Measurements from ENCODE around the gene SLC35D3. TPM values are rescaled to one million over a fixed set of nuclear protein-coding genes. Genes with fewer than 3 reads are reported as not detected.
"Not testable (repeated sequence)": the region's sequence is repeated elsewhere in the genome, so short reads cannot be mapped to it uniquely, and the experiment has no call there.

Gene SLC35D3
- total and polyA plus RNA-seq, 3 donors from 2014 or later: not detected

DNA sequence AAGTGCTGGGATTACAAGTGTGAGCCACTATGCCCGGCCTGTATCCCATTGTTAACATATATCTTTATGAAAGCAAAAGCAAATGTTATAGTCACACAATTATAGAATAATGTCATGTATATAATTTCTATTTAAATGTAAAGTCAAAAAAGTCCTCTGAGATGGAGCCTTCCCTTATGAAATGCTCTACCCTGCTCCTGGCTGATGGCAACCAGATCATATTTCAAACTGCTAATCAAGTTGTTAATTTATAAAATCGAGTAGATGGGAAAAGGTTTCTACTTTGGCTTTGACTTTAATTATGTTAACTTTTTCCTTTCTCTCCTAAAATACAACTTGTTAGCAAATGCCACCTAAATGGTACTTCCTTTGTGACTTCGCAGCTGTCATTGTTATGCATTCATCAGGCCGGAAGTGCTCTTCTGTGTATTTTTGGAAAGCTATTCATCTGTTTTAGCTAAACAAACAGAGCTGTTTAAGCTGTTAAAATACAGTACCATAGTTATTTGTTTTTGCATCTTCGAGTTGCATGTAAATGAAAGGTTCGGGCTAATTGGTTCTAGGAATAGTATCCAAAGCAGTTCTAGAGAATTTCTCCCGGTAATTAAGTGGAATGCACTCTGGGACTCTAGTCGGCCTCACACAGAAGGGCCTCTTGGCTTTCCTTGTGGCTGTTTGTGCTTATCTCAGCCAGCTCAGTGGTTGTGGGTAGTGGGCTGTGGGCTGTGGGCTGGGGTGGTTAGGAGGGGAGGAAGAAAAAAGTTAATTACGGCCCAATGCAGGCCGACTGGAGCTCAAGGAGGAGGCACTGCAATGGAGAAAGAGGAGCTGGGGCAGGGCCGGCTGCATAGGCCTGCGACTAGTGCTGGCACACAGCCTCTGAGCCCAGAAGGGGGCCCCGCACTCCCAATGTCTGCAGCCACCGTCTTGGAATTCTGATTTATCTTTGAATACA is 34.8 kb downstream of the SLC35D3 start:
- no peaks in the 10 kb centered on the region for H3K27me3 ChIP-seq
- H3K27ac ChIP-seq: no peak overlapping the region
- H3K4me1 ChIP-seq: no peaks in the 10 kb centered on the region
- DNase-seq: no peak
- TF ChIP-seq, protein P1, sequence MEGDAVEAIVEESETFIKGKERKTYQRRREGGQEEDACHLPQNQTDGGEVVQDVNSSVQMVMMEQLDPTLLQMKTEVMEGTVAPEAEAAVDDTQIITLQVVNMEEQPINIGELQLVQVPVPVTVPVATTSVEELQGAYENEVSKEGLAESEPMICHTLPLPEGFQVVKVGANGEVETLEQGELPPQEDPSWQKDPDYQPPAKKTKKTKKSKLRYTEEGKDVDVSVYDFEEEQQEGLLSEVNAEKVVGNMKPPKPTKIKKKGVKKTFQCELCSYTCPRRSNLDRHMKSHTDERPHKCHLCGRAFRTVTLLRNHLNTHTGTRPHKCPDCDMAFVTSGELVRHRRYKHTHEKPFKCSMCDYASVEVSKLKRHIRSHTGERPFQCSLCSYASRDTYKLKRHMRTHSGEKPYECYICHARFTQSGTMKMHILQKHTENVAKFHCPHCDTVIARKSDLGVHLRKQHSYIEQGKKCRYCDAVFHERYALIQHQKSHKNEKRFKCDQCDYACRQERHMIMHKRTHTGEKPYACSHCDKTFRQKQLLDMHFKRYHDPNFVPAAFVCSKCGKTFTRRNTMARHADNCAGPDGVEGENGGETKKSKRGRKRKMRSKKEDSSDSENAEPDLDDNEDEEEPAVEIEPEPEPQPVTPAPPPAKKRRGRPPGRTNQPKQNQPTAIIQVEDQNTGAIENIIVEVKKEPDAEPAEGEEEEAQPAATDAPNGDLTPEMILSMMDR (IDR thresholded peaks at IDR 0.05): no peak
- no peak for TF ChIP-seq POLR2A (IDR thresholded peaks at IDR 0.05)
- no peaks in the 10 kb centered on the region for H3K9me3 ChIP-seq
- intact Hi-C loops (cut with DNase I; ENCODE audit: low total_unique reads): no loop called here
- no peaks in the 10 kb centered on the region for H3K36me3 ChIP-seq (ENCODE audit: low read depth, missing control alignments)
- no peak overlapping the region for H3K4me3 ChIP-seq
- WGBS, 2 donors: 65 to 70% methylated on average over 14 of the region's 14 CpGs

DNA sequence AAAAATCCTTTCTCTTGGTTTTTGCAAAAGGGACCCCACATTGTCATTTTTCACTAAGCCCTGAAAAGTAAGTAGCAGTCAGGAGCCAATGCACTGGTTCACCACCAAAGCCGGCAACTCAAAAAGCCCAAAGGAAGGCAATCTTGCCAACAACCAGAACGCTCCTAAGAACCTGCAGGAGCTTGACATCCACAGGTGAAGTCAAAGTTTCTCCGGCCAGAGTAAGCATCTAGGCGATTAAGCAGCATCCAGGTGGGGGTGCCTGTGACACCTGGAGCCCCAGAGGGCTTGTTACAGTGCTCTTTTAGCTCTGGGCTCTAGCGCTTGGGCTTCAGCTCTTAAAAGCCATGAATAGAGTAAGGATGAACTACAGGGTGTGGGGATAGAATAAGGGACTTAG is 36.1 kb downstream of the SLC35D3 start:
- 89 to 92% methylated on average over 5 of the region's 5 CpGs for WGBS, 2 donors
- Histone ChIP-seq H3K9me3 (no peaks in the 10 kb centered on the region), H3K36me3 (ENCODE audit: low read depth, missing control alignments) (no peaks in the 10 kb centered on the region), H3K27ac (no peak overlapping the region), H3K4me3 (no peak overlapping the region), H3K4me1 (no peaks in the 10 kb centered on the region), H3K27me3 (no peaks in the 10 kb centered on the region)
- intact Hi-C loops (cut with DNase I; ENCODE audit: low total_unique reads): no loop called here
- no peak for DNase-seq
- TF ChIP-seq POLR2A (IDR thresholded peaks at IDR 0.05): no peak
- TF ChIP-seq, protein P1 (IDR thresholded peaks at IDR 0.05): no peak

DNA sequence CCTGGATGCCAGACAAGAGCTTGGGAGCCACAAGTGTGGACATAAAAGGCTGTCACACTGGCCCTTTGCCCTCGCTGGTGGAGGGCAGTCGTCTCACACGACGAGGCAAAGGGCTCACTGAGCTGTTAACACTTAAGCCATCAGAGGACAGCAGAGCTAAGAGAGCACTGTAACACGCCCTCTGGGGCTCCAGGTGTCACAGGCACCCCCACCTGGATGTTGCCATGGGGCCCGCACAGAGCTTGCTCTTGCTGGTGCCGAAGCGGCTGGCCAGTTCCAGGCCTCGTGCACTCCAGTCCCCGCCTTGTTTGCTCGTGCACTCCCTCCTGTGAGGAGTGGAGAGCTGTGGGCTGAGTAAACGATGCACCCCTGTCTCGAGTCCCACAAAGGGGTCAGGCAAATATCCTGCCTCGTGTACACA is 37.4 kb downstream of the SLC35D3 start:
- no peaks in the 10 kb centered on the region for H3K27me3 ChIP-seq
- TF ChIP-seq POLR2A (IDR thresholded peaks at IDR 0.05): no peak
- TF ChIP-seq, protein P1 (IDR thresholded peaks at IDR 0.05): no peak
- no peaks in the 10 kb centered on the region for H3K9me3 ChIP-seq
- intact Hi-C loops (cut with DNase I; ENCODE audit: low total_unique reads): no loop called here
- H3K4me3 ChIP-seq: no peak overlapping the region
- no peak for DNase-seq
- no peaks in the 10 kb centered on the region for H3K36me3 ChIP-seq (ENCODE audit: low read depth, missing control alignments)
- H3K27ac ChIP-seq: no peak overlapping the region
- H3K4me1 ChIP-seq: no peaks in the 10 kb centered on the region
- 65 to 77% methylated on average over 13 to 14 of the region's 14 CpGs for WGBS, 2 donors

DNA sequence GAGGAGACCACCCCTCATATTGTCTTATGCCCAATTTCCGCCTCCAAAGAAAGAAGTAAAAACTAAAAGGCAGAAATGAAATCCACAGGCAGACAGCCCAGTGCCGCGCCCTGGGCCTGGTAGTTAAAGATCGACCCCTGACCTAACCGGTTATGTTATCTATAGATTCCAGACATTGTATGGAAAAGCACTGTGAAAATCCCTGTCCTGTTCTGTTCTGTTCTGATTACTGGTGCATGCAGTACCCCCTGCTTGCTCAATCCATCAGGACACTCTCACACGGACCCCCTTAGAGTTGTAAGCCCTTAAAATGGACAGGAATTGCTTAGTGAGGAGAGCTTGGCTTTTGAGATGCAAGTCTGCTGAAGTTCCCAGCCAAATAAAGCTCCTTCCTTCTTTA is 37.8 kb downstream of the SLC35D3 start:
- H3K27ac ChIP-seq; H3K9me3 ChIP-seq; DNase-seq; H3K4me1 ChIP-seq; intact Hi-C loops (cut with DNase I; ENCODE audit: low total_unique reads); H3K27me3 ChIP-seq; H3K36me3 ChIP-seq (ENCODE audit: low read depth, missing control alignments); H3K4me3 ChIP-seq: not testable (repeated sequence)
- 91 to 92% methylated on average over 6 of the region's 6 CpGs for WGBS, 2 donors

DNA sequence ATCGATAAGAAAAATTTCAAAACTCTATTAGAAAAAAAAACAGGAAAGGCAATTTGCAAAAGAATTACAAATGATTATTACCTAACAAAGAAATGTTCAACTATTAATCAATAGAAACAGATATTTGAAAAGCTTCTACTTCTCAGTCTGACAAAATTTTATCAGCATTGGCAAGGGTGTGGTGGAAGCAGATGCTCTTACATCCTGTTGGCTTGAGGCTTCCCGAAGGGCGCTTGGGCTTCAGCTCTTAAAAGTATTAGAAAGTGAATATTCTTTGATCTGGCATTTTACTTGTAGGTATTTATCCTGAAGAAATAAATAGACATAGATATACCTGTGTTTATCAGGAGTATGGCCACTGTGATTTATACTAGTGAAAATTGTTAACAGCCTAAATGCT is 38.7 kb downstream of the SLC35D3 start:
- no peak for DNase-seq
- Histone ChIP-seq H3K27me3 (no peaks in the 10 kb centered on the region), H3K9me3 (no peaks in the 10 kb centered on the region), H3K4me1 (no peaks in the 10 kb centered on the region), H3K4me3 (no peak overlapping the region), H3K27ac (no peak overlapping the region), H3K36me3 (ENCODE audit: low read depth, missing control alignments) (no peaks in the 10 kb centered on the region)
- TF ChIP-seq, protein P1 (IDR thresholded peaks at IDR 0.05): no peak
- no peak for TF ChIP-seq POLR2A (IDR thresholded peaks at IDR 0.05)
- intact Hi-C loops (cut with DNase I; ENCODE audit: low total_unique reads): no loop called here
- WGBS, 2 donors: 85 to 91% methylated on average over 3 of the region's 3 CpGs
